Sigmoid colon (tissue), 4 donors: Measurements from ENCODE around the gene RNF40.

Source experiments
- POLR2A ChIP-seq, 2 donors: fragments of 450-650 bp; IDR thresholded peaks; one replicate each; pipeline ENCODE4 v1.6.1; 2016; ENCODE audit warnings: antibody characterized with exemption in 2 of 2, mild to moderate bottlenecking in 2 of 2, moderate library complexity in 2 of 2
- POLR2AphosphoS5 ChIP-seq, 4 donors: sonication (generic); formaldehyde crosslinking; IDR thresholded peaks; one replicate each; pipeline ENCODE4 v1.6.1; 2017; ENCODE audit warnings: antibody characterized with exemption in 4 of 4

DNA sequence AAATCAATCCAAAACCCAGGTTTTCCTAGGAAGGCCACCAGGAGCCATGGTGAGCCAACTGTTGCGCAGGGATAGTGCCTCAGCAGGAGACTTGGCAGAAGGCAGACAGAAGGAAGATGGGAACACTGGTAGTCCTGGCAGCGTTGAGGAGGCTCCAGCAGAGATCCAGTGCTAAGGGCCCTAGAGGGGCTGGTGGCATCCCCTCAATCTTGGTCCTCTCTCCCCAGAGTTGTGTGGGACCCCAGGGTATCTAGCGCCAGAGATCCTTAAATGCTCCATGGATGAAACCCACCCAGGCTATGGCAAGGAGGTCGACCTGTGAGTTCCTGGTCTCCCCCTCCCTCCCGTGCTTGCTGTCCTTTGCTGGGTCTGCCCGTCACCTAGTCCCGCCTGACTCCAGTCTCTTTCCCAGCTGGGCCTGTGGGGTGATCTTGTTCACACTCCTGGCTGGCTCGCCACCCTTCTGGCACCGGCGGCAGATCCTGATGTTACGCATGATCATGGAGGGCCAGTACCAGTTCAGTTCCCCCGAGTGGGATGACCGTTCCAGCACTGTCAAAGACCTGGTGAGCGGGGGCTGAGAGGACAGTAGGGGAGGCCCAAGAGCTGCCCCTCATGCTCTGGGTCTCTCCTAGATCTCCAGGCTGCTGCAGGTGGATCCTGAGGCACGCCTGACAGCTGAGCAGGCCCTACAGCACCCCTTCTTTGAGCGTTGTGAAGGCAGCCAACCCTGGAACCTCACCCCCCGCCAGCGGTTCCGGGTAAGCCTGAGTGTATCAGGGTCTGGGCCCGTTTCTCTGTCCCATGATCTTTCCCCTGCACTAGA lies 6.0 kb upstream of the RNF40 start:
- TF ChIP-seq POLR2A (IDR thresholded peaks at IDR 0.05) (no peak), POLR2AphosphoS5 (IDR thresholded peaks at IDR 0.05) (no peak)
